Endodermal cell (in vitro differentiated cells): ENCODE measurements around the gene LEAP2. TPM values are rescaled to one million over a fixed set of nuclear protein-coding genes. Genes with fewer than 3 reads are reported as not detected.

ENCODE experiments used
- DNase-seq: peaks from one replicate; pipeline ENCODE4 v3.0.0-alpha.2; 2017
- H3K27ac ChIP-seq: 2 replicates; pipeline ENCODE4 v1.5.1; 2013; ENCODE audit warnings: mild to moderate bottlenecking, low read depth, low read length, moderate library complexity
- H3K27me3 ChIP-seq: 2 replicates; pipeline ENCODE4 v1.6.1; 2013; ENCODE audit warnings: mild to moderate bottlenecking, low read length, moderate library complexity; ENCODE audit not compliant: insufficient read depth, control insufficient read depth, poor library complexity, severe bottlenecking
- H3K36me3 ChIP-seq: 2 replicates; pipeline ENCODE4 v1.7.0; 2013; ENCODE audit warnings: mild to moderate bottlenecking, low read length, moderate library complexity; ENCODE audit not compliant: control insufficient read depth, insufficient read depth
- H3K4me1 ChIP-seq: one replicate; pipeline ENCODE4 v1.7.0; 2013; ENCODE audit warnings: low read length; ENCODE audit not compliant: control insufficient read depth, insufficient read depth
- H3K4me3 ChIP-seq: 2 replicates; pipeline ENCODE4 v1.5.1; 2013; ENCODE audit warnings: mild to moderate bottlenecking, low read length, moderate library complexity
- H3K9ac ChIP-seq: 2 replicates; pipeline ENCODE4 v1.6.1; 2013; ENCODE audit warnings: mild to moderate bottlenecking, low read length, moderate library complexity; ENCODE audit not compliant: poor library complexity, severe bottlenecking; ENCODE audit errors: extremely low read depth
- H3K9me3 ChIP-seq: 2 replicates; pipeline ENCODE4 v1.6.1; 2013; ENCODE audit warnings: mild to moderate bottlenecking, low read length, moderate library complexity; ENCODE audit not compliant: control insufficient read depth
- H3K27ac Mint-ChIP-seq: 2 replicates; pipeline ENCODE4 v1.8.0; 2020; ENCODE audit warnings: mixed read lengths
- H3K27me3 Mint-ChIP-seq: 2 replicates; pipeline ENCODE4 v1.8.0; 2021; ENCODE audit warnings: mild to moderate bottlenecking, mixed read lengths; ENCODE audit not compliant: insufficient read depth
- H3K36me3 Mint-ChIP-seq: 2 replicates; pipeline ENCODE4 v1.8.0; 2020; ENCODE audit warnings: low read depth, mixed read lengths
- H3K4me1 Mint-ChIP-seq: 2 replicates; pipeline ENCODE4 v1.8.0; 2020; ENCODE audit warnings: mixed read lengths
- H3K4me3 Mint-ChIP-seq: 2 replicates; pipeline ENCODE4 v1.8.0; 2020; ENCODE audit warnings: mild to moderate bottlenecking, moderate library complexity, mixed read lengths
- H3K9me3 Mint-ChIP-seq: 2 replicates; pipeline ENCODE4 v1.8.0; 2020; ENCODE audit warnings: mild to moderate bottlenecking, mixed read lengths
- WGBS, 2 experiments: methylation state at CpG; one replicate each; pipeline versions ENCODE4 v1.1.5 to v1.1.7; 2013; ENCODE audit warnings: missing lambda C conversion rate in 2 of 2, mixed read lengths in 1 of 2; ENCODE audit not compliant: insufficient coverage in 1 of 2, insufficient read length in 1 of 2; 5-methylcytosine and 5-hydroxymethylcytosine counted together
- total RNA-seq, 2 donors: library from RNA; stranded (reverse); fragmentation: NEBNext Ultra II Directional in 1 of 2; extraction: Animal tissue kit (Norgen Biotek cat#: 25700) in 1 of 2; gene quantifications; 2 replicates in 1 of 2; 3 replicates in 1 of 2; pipeline ENCODE4 v1.2.1, GENCODE V29; 2021
- TF ChIP-seq, protein P1 (sequence below): fragments of 200-600 bp; sonication (generic); conservative IDR thresholded peaks from 2 replicates; pipeline ENCODE4 v1.5.0; 2021; ENCODE audit warnings: antibody characterized with exemption, mild to moderate bottlenecking

LEAP2 gene
- total RNA-seq, 2 donors from 2014 or later: 0.92 to 0.95 TPM

DNA sequence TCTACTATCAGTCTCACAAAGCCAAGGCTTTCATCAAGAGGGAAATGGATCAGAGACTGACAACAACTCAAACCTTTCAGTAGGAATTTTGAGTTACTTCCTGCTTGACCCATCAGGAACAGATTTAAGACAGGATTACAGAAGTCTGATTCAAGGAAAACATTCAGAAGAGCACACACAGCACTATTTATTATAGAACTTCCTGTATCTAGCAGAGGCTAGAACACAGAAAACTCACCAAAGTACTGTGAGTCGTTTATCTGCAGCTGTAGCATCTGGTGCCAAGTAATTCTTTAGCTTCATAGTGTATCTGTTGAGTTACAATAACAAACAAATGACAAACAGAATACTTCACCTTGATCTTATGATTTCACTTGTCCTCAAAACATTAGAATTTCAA, 13.8 kb downstream of the LEAP2 start:
- Histone ChIP-seq H3K4me3 (no peak overlapping the region), H3K9ac (no peak overlapping the region), H3K9me3 (no peaks in the 10 kb centered on the region), H3K36me3 (peaks cover 95% of the 10 kb centered on the region), H3K4me1 (peaks cover 7% of the 10 kb centered on the region), H3K27me3 (no peaks in the 10 kb centered on the region), H3K27ac (no peak overlapping the region)
- DNase-seq: no peak
- Mint-ChIP-seq H3K4me3 (no peak overlapping the region), H3K27me3 (no peaks in the 10 kb centered on the region), H3K9me3 (no peaks in the 10 kb centered on the region), H3K4me1 (no peaks in the 10 kb centered on the region), H3K27ac (no peak overlapping the region), H3K36me3 (peaks cover 65% of the 10 kb centered on the region)
- TF ChIP-seq, protein P1, sequence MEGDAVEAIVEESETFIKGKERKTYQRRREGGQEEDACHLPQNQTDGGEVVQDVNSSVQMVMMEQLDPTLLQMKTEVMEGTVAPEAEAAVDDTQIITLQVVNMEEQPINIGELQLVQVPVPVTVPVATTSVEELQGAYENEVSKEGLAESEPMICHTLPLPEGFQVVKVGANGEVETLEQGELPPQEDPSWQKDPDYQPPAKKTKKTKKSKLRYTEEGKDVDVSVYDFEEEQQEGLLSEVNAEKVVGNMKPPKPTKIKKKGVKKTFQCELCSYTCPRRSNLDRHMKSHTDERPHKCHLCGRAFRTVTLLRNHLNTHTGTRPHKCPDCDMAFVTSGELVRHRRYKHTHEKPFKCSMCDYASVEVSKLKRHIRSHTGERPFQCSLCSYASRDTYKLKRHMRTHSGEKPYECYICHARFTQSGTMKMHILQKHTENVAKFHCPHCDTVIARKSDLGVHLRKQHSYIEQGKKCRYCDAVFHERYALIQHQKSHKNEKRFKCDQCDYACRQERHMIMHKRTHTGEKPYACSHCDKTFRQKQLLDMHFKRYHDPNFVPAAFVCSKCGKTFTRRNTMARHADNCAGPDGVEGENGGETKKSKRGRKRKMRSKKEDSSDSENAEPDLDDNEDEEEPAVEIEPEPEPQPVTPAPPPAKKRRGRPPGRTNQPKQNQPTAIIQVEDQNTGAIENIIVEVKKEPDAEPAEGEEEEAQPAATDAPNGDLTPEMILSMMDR: no peak
- WGBS, 2 experiments: 83 to 100% methylated on average over 1 of the region's 1 CpG

- Histone ChIP-seq H3K27ac (no peak overlapping the region), H3K27me3 (no peaks in the 10 kb centered on the region), H3K36me3 (peaks cover 92% of the 10 kb centered on the region), H3K9ac (no peak overlapping the region), H3K4me3 (no peak overlapping the region), H3K4me1 (peaks cover 7% of the 10 kb centered on the region), H3K9me3 (no peaks in the 10 kb centered on the region)
- Mint-ChIP-seq H3K27me3 (no peaks in the 10 kb centered on the region), H3K27ac (no peak overlapping the region), H3K9me3 (no peaks in the 10 kb centered on the region), H3K4me1 (no peaks in the 10 kb centered on the region), H3K4me3 (no peak overlapping the region), H3K36me3 (peaks cover 68% of the 10 kb centered on the region)
- no peak for DNase-seq
- TF ChIP-seq, protein P1: no peak
Observed at GRCh38 chr5:132889501-132889900, 16.0 kb downstream of the LEAP2 start.

DNA sequence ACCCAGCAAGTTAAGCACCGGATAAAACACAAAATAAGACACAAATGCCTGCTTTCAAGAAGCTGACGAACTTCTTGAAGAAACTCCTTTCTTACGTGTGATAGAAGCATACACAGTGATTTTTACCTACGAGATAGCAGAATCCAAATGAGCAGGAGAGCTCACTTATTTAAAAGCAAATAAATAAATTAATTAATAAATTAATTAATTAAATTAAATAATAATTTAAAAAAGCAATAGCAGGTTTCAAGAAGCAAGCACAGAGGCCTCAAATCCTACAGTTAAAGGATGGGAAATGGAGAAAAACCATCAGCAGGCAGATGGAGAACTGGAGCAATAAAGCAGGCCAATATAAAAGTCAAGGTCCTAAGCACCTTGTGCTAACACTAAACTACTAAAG, 17.3 kb downstream of the LEAP2 start:
- H3K9ac ChIP-seq: no peak overlapping the region
- DNase-seq: no peak
- no peak overlapping the region for H3K27ac Mint-ChIP-seq
- H3K4me1 Mint-ChIP-seq: no peaks in the 10 kb centered on the region
- H3K36me3 ChIP-seq: peaks cover 94% of the 10 kb centered on the region
- peaks cover 72% of the 10 kb centered on the region for H3K36me3 Mint-ChIP-seq
- 96% methylated on average over 4 of the region's 4 CpGs; no CpG with 5 or more reads in 1 of the 2 experiments for WGBS, 2 experiments
- H3K4me3 Mint-ChIP-seq: no peak overlapping the region
- TF ChIP-seq, protein P1: no peak
- no peak overlapping the region for H3K4me3 ChIP-seq
- H3K27ac ChIP-seq: no peak overlapping the region
- no peaks in the 10 kb centered on the region for H3K9me3 ChIP-seq
- peaks cover 6% of the 10 kb centered on the region for H3K4me1 ChIP-seq
- H3K9me3 Mint-ChIP-seq: no peaks in the 10 kb centered on the region
- H3K27me3 ChIP-seq: no peaks in the 10 kb centered on the region
- H3K27me3 Mint-ChIP-seq: no peaks in the 10 kb centered on the region
